Retina (tissue), 1 donor: ENCODE data around the gene ERCC3.
"Not testable (repeated sequence)": the region's sequence is repeated elsewhere in the genome, so short reads cannot be mapped to it uniquely, and the experiment has no call there.

Experiments used
- DNase-seq: peaks from one replicate; pipeline ENCODE4 v3.0.0-alpha.2; 2016

The ERCC3 gene

DNA sequence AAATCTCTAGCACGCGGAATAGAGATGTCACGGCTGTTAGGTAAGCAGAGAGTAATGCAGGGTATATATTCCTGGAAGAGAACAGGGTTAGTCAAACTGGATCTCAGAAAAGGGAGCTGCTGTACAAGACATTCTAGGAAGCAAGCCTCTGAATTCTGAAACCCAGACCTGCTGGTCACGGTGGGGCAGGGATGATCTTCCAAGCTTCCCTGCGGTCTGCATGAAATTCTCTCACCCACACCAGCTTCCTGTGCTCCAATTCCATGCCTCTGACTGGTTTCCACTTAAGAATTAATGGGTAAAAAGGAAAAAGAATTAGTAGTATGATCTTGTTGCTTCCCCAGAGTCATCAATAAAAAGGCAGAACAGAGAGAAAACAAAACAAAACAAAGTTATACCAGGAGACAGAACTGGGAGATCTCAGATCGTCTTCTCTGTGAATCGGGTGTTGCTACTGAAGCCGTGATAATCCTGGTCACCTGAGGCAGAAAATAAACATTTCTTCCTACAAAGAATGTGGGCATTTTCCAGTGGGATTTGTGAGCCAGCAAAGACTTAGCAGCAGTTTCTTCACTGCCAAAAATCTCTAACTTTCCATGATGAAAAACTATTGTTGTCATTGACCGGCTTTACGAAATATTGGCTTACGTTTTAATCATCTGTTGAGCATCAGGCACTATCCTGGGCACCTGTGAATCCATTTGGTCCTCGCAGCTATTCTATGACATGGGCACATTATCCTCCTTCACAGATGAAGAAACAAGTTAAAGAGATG lies 68.6 kb downstream of the ERCC3 start:
- no peak for DNase-seq

DNA sequence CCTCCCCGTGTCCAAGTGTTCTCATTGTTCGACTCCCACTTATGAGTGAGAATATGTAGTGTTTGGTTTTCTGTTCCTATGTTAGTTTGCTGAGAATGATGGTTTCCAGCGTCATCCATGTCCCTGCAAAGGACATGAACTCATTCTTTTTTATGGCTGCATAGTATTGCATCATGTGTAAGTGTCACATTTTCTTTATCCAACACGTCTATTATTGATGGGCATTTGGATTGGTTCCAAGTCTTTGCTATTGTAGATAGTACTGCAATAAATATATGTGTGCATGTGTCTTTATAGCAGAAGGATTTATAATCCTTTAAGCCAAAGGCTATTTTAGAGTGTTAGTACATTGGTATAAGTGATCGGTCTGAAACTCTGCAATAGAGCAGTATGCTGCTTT lies 69.8 kb downstream of the ERCC3 start:
- DNase-seq, result not testable (repeated sequence)

DNA sequence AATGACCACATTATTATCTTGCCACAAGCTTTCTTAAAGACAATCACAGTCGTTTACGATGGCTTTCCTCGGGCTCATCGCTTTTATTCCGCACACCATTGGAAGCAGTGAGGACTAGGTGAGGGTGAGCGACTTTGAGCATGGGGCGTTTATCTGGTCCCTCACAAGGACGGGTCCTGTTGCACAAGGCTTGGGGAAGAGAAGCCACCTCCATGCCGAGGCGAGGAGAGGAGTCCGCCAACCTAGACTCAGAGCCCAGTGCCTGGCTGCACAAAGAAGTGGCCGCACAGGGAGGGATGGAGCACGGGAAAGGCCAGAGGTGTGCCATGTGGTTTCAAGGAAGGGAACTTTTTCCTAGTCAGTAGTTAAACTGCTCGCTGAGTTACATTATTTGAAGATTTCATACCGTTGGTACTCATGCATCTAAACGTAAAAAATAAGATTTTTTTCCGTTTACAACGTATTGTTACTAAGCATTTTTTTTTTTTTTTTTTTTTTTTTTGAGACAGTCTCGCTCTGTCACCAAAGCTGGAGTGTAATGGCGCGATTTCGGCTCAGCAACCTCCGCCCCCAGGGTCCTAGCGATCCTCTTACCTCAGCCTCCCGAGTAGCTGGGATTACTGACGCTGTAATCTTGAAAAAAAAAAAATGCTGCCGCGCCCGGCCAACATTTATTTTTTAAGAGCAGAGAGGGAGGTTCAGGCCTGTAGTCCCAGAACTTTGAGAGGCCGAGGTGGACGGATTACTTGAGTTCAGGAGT lies 73.0 kb downstream of the ERCC3 start:
- peak; percentile 75 for DNase-seq

DNA sequence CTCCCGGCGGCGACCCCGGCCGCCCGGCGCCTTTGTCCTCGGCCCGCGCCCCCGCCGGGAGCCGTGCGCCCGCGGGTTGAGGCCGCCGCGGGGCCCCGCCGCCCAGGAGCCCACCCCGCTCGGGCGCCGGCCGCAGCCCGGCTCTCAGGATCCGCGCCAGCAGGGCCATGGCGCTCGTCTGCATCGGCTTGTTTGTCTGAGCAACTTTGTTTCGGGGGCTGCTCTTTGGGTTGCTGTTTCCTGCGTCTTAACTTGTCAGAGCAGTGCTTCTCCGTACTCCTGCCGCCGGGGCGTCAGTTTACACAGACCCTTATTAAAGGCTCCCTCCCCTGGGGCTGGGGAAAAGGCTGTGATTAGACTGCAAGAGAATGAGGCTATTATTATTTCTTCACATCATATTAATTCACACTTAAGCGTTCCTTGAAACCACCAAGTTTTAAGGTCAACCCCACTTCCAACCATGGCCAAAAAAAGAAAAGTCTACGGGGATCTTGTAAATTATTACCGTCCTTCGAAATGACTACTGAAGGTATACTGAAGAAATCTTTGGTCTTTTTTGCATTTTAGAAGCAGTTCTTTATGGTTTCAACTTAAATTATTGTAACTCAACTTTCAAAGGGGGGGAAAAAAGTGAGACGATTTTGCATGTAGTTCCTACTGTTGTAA lies 73.7 kb downstream of the ERCC3 start, which contains the start of gene CYP27C1:
TSS of gene CYP27C1 (minus strand) at position 198 of the 666 bp plus-strand sequence. CDS start at position 169, 29 bp downstream.
- DNase-seq, result peak; percentile 72

DNA sequence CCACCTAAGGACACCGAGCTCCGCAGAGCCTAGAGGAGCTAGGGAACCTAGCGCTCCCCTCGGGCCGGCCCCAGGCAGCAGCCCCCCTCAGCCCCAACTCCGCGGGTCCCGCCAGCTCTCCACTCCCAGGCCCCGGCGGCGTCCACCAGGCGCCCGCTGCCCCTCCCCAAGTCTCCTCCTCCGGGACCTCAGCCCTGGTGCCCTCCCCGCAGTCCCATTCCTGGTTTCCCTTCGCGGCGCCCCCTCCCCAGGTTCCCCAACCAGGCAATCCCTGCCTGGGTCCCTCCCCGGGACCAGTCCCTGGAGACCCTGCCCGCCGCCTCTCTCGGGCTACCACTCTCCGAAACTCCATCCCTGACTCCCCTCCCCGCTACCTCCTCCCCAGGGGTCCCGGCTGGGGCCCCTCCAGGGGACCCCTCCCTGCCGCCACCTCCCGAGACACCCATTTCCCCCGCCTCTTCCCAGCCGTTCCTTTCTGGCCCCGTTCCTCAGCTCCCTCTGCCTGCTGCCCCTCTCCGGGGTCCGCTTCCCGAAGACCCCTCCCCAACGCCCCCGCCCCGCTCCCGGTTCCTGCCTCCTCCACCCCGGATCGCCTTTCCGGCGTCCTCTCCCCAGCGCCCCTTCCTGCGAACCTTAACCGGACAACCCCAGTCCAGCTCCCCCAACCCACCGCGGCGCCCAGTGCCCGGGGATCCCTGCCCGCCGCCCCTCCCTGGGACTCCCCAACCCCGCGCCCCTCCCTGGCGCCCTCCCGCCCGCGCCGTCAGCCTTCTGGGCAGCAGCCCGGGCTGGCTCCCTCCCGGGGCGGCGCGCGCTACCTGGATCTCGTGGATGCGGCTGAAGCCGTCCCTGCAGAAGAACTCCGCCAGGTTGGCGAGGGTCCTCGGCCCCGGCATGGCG lies 74.5 kb downstream of the ERCC3 start:
- DNase-seq, result peak; percentile 71

DNA sequence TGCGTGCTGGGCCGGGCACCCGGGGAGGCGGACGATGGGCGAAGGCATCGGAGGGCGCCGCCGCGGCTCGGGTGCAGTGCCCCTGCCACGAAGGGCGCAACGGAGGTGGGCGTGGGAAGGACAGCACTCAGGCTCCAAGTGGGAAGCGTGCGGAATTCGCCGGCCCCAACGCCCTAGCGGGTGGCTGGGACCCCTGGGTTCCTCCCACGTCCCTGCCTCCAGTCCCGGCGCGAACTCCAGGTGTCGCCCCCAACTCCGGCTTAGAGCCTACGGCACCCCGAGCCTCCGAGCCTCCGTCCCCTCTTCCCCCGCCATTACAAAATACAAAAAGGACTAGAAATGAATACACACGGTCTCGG lies 75.2 kb downstream of the ERCC3 start:
- DNase-seq, result peak; percentile 74

DNA sequence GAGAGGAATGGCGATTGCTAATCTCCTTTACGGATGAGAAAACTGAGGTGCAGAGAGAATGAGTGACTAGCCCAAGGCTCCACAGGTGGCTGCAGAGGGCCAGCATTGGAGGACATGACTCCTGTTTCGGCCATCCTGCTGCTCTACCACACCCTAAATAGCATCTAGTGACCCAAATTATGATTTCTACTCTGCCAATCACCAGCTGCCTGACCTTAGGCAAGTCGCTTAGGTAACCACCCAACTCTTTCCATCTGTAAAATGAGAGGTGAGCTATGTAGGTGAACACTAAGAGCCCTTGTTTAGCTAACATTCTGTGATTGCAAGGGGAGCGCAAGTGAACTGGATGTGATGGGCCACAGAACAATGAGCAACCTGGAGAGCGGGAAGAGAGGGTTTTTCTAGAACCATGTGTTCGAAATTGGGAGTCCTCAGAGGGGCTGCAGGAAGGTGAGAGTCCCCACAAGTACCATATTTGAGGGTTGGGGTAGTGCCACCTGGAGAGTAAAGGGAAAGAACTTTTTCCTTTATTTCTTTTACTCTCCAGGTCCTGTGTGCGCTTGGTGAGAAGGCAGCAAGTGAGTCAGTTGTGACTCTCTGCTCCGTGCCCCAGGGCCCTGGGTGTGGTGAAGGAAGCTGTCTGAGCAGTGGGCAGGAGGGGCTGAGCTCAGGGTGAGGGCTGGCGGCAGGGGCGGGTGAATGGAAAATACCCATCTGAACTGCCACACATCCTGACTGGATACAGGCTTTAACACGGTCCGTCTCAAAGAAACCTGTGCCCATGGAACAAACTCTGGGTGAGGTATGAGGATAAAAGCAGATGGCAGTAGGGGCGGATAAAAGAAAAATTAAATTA lies 76.2 kb downstream of the ERCC3 start:
- DNase-seq, result no peak

DNA sequence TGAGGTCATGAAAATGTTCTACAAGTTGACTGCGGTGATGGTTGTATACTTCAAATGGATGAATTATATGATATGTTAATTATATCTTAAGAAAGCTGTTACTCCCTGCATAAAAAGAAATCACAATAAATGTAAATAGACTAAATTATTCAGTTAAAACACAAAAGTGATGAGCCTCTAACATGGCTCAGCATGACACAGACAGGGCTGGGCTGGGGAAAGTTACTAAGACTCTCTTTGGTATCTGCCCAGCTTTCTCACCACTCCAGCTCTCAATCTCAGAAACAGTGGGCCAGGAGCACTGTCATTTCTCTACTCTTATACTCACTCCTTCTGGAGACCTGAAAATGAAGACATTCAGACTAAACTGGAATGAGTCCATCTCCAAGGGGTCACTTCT lies 77.4 kb downstream of the ERCC3 start:
- no peak for DNase-seq

DNA sequence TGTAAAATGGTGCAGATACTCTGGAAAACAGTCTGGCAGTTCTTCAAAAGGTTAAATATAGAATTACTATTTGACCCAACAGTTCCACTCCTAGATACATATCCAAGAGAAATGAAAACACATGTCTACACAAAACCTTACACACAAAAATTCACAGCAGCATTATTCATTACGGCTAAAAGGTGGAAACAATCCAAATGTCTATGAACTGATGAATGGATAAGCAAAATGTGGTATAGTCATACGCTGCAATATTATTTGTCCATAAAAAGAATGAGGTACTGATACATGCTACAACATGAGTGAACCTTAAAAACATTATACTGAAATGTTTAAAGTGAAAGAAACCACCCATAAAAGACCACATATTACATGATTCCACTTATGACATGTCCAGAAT lies 77.8 kb downstream of the ERCC3 start:
- DNase-seq, result no peak

DNA sequence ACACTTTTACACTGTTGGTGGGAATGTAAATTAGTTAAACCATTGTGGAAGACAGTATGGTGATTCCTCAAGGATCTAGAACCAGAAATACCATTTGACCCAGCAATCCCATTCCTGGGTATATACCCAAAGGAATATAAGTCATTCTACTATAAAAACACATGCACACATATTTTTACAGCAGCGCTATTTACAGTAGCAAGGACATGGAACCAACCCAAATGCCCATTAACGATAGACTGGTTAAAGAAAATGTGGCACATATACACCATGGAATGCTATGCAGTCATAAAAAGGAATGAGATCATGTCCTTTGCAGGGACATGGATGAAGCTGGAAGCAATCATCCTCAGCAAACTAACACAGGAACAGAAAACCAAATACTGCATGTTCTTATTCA lies 79.7 kb downstream of the ERCC3 start:
- DNase-seq, result not testable (repeated sequence)

DNA sequence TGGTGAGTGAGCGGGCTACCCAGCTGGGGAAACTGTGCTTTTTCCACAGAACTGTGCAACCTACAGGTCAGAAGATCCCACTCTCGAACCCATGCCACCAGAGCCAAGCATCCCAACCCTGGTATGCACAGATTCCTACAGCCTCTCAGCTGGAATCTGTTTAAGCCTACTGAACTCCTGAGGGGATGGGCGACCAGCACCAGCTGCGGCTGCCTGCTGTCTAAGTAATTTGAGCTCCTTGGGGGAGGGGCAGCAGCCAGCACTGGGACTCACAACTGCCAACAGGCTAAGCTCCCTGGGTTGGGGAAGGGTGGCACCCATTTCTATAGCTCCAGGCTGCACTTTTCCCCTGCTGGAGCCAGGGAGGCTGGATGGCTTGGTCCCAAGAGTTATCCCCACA lies 85.6 kb downstream of the ERCC3 start:
- peak; percentile 53 for DNase-seq
